HG03108 (cell line): ENCODE results near the gene ABHD17B.
"Not testable (repeated sequence)": the region's sequence is repeated elsewhere in the genome, so short reads cannot be mapped to it uniquely, and the experiment has no call there.

Source experiments
- ATAC-seq: cut with Tn5 transposase; IDR thresholded peaks from one replicate; pipeline ENCODE4 v1.9.1; 2021; ENCODE audit warnings: moderate library complexity; ENCODE audit not compliant: unreplicated experiment

ABHD17B gene

GRCh38 chr9:71916834-71917534, 6.0 kb upstream of the ABHD17B start:
- ATAC-seq: peak; percentile 56

DNA sequence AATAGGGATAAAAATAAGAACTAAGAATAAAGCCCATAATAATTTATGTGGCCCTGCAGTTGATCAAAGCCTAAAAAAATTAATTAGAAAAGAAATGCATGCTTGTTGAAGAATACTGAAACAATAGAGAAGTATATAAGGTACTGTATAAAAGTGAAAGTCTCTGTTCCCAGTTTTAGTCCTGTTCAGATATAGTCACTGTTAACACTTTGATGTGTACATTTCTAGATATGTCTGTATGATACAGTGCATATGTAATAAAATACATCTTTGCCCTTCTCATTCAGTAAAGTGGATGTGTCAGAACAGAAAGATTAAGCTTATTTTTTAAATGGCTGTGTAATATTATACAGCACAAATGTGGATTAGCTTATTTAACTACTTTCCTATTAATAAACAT, 4.5 kb upstream of the ABHD17B start:
- ATAC-seq: no peak

GRCh38 chr9:71911908-71912335, 929 bp upstream of the ABHD17B start:
- ATAC-seq: no peak

DNA sequence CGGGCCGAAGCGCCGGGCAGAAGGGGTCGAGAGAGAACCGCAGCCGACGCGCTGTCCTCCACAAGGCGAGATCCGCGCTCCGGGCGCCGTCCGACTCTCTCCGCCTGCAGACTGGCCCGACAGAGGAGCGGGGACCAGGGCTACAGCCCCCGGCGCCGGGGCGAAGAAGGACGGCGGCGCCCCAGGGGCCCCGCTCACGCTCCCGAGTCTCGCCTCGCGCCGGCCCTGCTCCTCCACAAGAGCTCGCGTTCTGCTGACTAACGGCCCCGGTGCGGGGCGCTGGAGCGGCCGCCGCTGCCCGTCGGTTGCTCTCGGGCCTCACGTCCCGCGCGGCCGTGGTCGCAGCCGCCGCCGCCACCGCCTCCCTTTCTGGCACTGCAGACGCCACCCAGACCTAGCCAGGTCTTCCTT, 338 bp downstream of the ABHD17B start:
- peak; percentile 8 for ATAC-seq

- ATAC-seq: peak; percentile 3
Observed at GRCh38 chr9:71909887-71910649, 925 bp downstream of the ABHD17B start.

- ATAC-seq: no peak
Observed at GRCh38 chr9:71908825-71909224, 2.2 kb downstream of the ABHD17B start.

DNA sequence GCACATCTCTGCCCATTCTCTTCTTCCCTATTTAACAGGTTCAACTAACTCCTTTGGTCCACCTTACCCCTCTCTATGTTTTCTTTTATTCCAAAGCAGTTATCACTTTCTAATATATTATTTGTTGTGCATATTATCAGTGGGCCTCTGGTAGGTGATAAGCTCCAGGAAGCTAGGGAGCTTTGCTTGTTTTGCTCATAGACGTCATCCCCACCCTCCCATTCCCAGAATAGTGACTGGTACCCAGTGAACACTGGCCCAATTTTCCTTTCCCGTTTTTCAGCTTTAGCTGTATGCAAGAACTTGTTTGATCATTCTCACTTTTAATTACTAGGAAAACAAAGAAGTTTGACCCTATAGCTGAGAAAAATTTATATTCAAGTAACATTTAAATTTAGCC, 6.9 kb downstream of the ABHD17B start:
- no peak for ATAC-seq

DNA sequence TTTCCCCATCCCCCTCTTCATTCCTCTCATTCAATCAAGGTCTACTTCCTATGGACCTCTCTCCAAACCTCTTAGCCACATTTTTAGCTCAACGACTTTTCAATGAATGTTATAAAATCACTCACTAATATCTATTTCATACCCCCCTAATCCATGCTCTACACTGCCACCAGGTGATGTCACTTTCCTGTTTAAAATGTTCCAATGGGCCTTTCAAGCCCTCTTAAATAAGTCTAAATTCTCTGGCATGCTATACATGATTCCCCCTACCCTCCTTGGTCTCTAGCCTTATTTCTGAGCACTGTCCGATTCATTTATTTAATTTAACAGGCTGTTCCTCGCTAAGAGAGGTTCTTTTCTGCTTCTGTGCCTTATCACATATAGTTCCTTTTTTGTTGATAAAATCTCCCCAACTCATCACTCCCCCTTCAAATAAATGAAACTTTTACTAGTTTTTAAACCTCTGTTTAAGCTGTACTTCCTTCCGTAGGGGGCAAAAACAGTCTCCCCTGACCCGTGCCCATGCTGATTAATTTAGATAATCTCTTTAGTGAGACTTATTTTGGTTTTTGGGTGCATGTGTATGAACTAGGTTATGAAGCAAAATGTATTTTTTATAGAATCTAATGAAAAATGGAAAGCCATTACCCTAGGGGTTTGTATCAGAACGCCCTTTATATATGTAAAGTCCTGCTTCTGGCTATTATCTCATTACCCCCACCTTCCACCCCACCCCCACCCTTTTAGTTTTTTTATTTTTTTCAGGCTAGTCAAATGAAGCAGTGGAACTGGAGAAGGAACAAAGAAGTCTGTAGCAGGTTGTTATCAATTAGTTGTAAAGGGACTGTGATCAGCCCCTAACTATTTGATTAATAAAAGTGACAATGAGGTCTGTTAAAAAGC, 9.0 kb downstream of the ABHD17B start:
- no peak for ATAC-seq

- not testable (repeated sequence) for ATAC-seq
Observed at GRCh38 chr9:71898756-71899155, 12.2 kb downstream of the ABHD17B start.

DNA sequence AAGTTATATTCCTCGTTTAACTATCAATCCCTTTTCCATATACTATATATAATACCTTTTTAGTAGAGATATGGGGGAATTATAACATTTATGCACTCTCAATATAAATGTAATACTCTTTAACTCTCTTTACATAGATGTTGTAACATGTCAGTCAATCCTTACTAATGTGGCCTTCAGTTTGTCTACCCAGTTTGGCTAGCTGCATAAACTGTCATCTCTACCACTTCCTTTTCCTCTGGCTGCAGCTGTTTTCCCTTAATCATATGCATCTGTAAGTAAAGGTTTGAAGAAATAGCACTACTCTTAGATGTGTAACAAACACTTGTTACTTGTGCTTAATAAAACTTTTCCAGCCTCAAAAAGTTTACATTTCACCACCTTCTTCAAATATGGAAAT, 13.4 kb downstream of the ABHD17B start:
- peak; percentile 50 for ATAC-seq

- ATAC-seq: no peak
Observed at GRCh38 chr9:71896761-71897160, 14.2 kb downstream of the ABHD17B start.

- ATAC-seq: no peak
Observed at GRCh38 chr9:71895955-71896354, 15.0 kb downstream of the ABHD17B start.

DNA sequence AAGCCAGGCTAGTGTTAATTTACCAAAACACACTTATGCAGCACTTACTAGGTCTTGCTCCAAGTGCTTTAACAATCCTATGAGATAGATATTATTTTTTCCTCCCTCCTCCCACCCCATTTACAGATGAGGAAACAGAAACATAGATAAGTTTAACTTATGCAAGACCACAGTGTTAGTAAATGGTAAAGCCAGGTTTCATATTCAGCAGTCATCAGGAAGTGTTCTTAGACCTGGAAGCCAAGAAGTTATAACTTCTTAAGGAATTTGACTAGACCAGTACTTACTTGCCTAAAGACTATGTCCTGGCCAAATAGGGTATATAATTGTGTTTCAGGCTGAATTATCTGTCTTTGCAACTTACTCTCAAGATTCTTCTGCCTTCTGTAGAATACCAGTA, 15.9 kb downstream of the ABHD17B start:
- ATAC-seq: no peak

DNA sequence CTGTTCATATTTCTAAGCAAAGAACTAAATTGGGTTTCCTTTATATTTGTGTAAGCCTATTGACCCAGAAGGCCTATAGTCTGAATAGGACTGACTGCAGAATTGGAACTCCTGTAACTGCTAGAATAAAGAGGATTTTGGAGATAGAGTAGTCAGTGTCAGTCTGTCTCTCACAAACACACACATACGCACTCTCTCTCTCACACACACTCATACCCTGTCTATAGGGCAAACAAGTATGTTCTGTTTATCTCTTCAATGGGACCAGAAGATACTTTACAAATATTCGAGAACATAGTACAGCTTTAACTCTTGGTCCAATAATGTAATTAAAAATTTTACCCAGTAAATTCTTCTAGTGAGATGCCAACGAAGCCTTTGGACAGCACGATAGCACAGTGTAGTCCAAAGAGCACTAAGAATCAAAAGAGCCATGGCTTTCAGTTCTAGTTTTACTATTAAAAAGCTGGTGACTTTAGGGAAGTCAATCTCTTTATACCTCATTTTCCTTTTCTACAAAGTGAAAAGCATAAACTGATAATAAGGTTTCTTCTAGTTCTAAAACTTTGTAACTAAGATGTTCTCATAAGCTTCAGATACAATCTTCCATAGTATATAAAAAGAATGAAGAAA, 19.3 kb downstream of the ABHD17B start:
- peak; percentile 37 for ATAC-seq

DNA sequence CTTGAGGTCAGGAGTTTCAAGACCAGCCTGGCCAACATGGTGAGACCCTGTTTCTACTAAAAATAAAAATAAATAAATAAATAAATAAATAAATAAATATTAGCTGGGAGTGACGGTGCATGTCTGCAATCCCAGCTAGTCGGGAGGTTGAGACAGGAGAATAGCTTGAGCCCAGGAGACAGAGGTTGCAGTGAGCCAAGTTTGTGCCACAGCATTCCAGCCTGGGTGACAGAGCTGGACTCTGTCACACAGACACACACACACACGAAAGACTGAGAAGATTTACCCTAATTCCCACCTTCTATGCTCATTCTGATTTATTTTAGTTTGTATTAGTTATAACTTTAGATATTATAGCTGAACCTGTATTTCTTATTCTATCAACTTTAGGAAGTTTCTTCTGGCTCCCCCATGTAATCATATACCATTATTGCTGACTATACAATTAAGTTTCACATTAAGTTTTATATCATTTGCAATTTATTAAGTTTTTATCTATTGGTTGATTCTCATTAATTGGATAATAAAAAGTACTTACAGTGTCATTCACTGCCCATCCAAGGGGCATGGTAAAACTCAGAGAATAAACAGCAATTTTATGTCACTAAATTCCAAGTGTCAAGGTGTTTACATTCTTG, 20.8 kb downstream of the ABHD17B start:
- no peak for ATAC-seq

DNA sequence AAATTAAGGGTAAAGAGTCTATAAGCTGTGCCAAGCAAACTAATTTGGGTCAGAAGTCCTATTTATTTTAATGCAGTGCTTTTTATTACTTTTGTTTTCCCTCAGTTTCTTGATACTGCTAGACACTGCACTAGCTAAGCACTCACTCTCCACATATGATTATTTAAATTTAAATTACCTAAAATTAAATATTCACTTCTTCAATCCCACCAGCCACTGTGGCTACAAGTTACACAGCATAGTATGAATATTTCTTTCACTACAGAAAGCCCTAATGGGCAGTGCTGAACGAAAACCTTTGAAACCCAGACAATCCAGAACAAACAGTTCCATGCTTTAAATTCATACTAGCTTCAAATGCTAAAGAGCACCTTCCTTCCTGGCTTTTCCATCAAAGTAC, 23.6 kb downstream of the ABHD17B start:
- no peak for ATAC-seq

DNA sequence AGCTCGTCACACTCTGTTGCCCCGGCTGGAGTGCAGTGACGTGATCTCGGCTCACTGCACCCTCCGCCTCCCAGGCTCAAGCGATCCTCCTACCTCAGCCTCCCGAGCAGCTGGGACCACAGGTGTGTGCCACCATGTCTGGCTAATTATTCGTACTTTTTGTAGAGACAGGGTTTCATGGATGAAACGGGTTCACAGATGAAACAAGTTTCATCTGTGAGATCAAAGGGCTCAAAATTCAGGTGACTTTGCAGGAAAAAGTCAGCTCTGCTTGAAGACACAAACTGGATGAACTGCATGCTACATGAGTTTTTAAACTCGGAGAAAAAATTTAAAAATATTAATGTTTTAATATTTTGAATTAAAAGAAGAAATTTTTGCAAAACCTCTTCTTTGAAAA, 24.5 kb downstream of the ABHD17B start:
- ATAC-seq: no peak

DNA sequence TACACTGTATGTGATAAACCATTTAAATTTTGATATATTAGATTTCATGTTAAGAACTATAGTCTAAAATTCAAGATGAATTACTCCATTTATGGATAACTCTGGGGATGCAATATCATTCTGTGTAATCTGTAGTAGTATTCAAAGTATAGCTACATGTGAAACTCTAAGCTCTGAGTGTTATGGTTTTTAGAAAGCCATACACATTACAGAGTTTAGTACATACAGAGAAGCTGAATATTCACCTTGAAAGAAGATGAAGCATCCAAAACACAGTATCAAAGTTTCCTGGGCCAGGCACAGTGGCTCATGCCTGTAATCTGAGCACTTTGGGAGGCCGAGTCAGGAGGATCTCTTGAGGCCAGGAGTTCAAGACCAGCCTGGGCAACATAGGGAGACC, 25.0 kb downstream of the ABHD17B start:
- ATAC-seq: no peak

DNA sequence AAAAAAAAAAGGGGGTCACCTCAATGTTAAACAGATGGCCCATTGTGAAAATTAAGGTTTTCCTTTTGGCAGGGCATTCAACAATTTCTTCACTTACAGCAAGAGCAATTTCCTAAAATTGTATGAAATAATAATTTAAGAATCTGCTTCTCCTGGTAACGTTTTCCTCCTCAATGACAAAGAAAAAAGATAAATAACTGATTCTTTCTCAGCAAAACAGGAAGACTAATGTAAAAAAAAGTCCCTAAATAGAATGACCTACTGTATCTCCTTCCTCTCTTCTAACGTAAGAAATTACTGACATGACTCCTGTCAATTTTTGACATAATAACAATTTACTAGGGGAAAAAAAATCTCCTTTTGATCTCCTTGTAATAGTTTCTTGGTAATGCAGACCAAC, 25.5 kb downstream of the ABHD17B start:
- no peak for ATAC-seq

DNA sequence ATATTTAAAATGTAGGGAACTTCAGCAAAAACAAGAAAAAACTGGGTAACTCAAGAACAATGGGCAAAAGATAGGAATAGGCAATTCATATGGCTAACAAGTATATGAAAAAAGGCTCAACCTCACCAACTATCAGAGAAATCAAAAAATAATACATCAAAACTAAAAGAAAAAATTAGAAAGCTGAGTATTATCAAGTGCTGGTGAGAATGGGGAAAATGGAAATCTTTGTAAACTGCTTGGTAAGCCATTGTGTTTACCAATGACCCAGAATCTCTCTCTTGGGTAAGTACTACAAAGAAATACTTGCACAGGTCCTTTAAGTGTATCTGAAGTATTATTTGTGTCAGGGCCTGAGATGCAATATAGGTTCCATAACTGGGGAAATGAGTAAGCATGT, 27.0 kb downstream of the ABHD17B start:
- ATAC-seq: no peak
